K562 (cell line): ENCODE measurements around the gene POPDC2. TPM values are rescaled to one million over a fixed set of nuclear protein-coding genes. Genes with fewer than 3 reads are reported as not detected.

Experiments used
- ATAC-seq: fragments of 200-7000 bp; cut with Tn5 transposase; 3 replicates; pipeline ENCODE4 v1.9.1; 2020; ENCODE audit warnings: moderate library complexity
- BruUV-seq: library from RNA; stranded (reverse); fragments of 400-500 nt; replicated peaks from 2 replicates; lab custom pipeline; 2021; lab: Mats Ljungman, UMichigan
- CTCF ChIA-PET: fragments of 300-600 bp; formaldehyde crosslinking; extraction: SDS; loops from one replicate; lab custom pipeline; 2021; ENCODE audit warnings: low intra/inter-chr PET ratio; lab: Yijun Ruan, JAX
- POLR2A ChIA-PET: fragments of 300-600, 350-650 bp; sonication (Branson Sonifier 250); formaldehyde crosslinking; extraction: SDS; loops from one replicate; lab custom pipeline; 2021; ENCODE audit warnings: antibody characterized with exemption, inconsistent platforms; lab: Yijun Ruan, JAX
- DNase-seq, 4 experiments: peaks; one replicate each; pipeline versions ENCODE4 v3.0.0 to v3.0.0-alpha.2; 2011 to 2018; ENCODE audit warnings: low spot score in 3 of 4, mixed read lengths in 3 of 4; ENCODE audit errors: extremely low read depth in 1 of 4
- FAIRE-seq: peaks from 2 replicates; lab custom pipeline; 2011; peaks lifted over from hg19 to GRCh38; lab: Jason Lieb, UNC
- H2AFZ ChIP-seq: 2 replicates; pipeline ENCODE4 v1.6.0; 2011; ENCODE audit warnings: low read depth, low read length, control low read depth, inconsistent platforms
- H3K27ac ChIP-seq: fragments of 200-600 bp; 3 replicates; pipeline ENCODE4 v1.8.0; 2011; ENCODE audit warnings: low read depth, mild to moderate bottlenecking, control low read depth, inconsistent platforms, low read length, moderate library complexity, mixed read lengths; ENCODE audit errors: extremely low read depth
- H3K27me3 ChIP-seq, 2 experiments: fragments of 300-600 bp in 1 of 2; 2 replicates in 1 of 2; 3 replicates in 1 of 2; pipeline versions ENCODE4 v1.6.0 to v1.8.0; 2011; ENCODE audit warnings: inconsistent platforms in 2 of 2, low read length in 2 of 2, mild to moderate bottlenecking in 1 of 2, mixed read lengths in 1 of 2, moderate library complexity in 1 of 2; ENCODE audit not compliant: control insufficient read depth in 2 of 2, insufficient read depth in 2 of 2
- H3K36me3 ChIP-seq: fragments of 300-600 bp; 3 replicates; pipeline ENCODE4 v1.8.0; 2011; ENCODE audit warnings: mild to moderate bottlenecking, low read length, inconsistent platforms; ENCODE audit not compliant: control insufficient read depth, insufficient read depth
- H3K4me1 ChIP-seq, 2 experiments: fragments of 200-600 bp in 1 of 2; replicated peaks in 1 of 2; 2 replicates in 1 of 2; 3 replicates in 1 of 2; pipeline versions ENCODE4 v1.5.1 to v1.8.0; 2011; ENCODE audit warnings: inconsistent platforms in 2 of 2, low read length in 2 of 2, mild to moderate bottlenecking in 1 of 2, mixed read lengths in 1 of 2, moderate library complexity in 1 of 2; ENCODE audit not compliant: control insufficient read depth in 2 of 2, insufficient read depth in 2 of 2
- H3K4me2 ChIP-seq: 2 replicates; pipeline ENCODE4 v1.6.1; 2011; ENCODE audit warnings: low read length, control low read depth, inconsistent platforms, mixed read lengths; ENCODE audit not compliant: insufficient read depth
- H3K4me3 ChIP-seq: fragments of 200-600 bp; sonication (generic), shearing (Covaris generic); 2 replicates; pipeline ENCODE4 v1.5.1; 2016; ENCODE audit warnings: control low read depth, inconsistent platforms
- H3K79me2 ChIP-seq: fragments of 200-600 bp; 3 replicates; pipeline ENCODE4 v1.8.0; 2011; ENCODE audit warnings: low read length, inconsistent platforms; ENCODE audit not compliant: control insufficient read depth, insufficient read depth
- H3K9ac ChIP-seq, 2 experiments: 2 replicates each; pipeline versions ENCODE4 v1.6.0 to v1.6.1; 2011; ENCODE audit warnings: low read depth in 2 of 2, low read length in 2 of 2, control low read depth in 1 of 2, inconsistent platforms in 1 of 2, mild to moderate bottlenecking in 1 of 2, mixed read lengths in 1 of 2; ENCODE audit not compliant: insufficient read depth in 1 of 2
- H3K9me1 ChIP-seq: one replicate; pipeline ENCODE4 v1.6.0; 2011; ENCODE audit warnings: inconsistent platforms, mild to moderate bottlenecking, low read length, moderate library complexity; ENCODE audit not compliant: control insufficient read depth, insufficient read depth
- H3K9me3 ChIP-seq: replicated peaks from 2 replicates; pipeline ENCODE4 v1.5.1; 2011; ENCODE audit warnings: low read depth, low read length, inconsistent platforms; ENCODE audit not compliant: control insufficient read depth, insufficient read depth
- H4K20me1 ChIP-seq: replicated peaks from 2 replicates; pipeline ENCODE4 v1.6.1; 2011; ENCODE audit warnings: low read length, inconsistent platforms, mixed read lengths; ENCODE audit not compliant: control insufficient read depth, insufficient read depth
- ERF ChIP-seq: fragments of 450-650 bp; formaldehyde crosslinking; IDR thresholded peaks from 2 replicates; pipeline ENCODE4 v1.4.0; 2020; ENCODE audit warnings: mild to moderate bottlenecking, mixed read lengths
- ETS2 ChIP-seq: IDR thresholded peaks from 2 replicates; pipeline ENCODE4 v1.6.1; 2016; ENCODE audit warnings: borderline replicate concordance, missing genetic modification characterization, mild to moderate bottlenecking, moderate library complexity, missing compliant biosample characterization; ENCODE audit not compliant: poor library complexity, severe bottlenecking
- HDAC8 ChIP-seq: fragments of 450-650 bp; IDR thresholded peaks from 2 replicates; pipeline ENCODE4 v1.6.1; 2016; ENCODE audit warnings: mild to moderate bottlenecking, missing genetic modification characterization, moderate library complexity, missing compliant biosample characterization
- JUNB ChIP-seq: fragments of 450-650 bp; formaldehyde crosslinking; conservative IDR thresholded peaks from 2 replicates; pipeline ENCODE4 v1.4.0; 2020; ENCODE audit warnings: mild to moderate bottlenecking
- L3MBTL2 ChIP-seq: fragments of 450-650 bp; IDR thresholded peaks from 2 replicates; pipeline ENCODE4 v1.6.1; 2016; ENCODE audit warnings: mild to moderate bottlenecking, moderate library complexity
- MEIS2 ChIP-seq: fragments of 450-650 bp; IDR thresholded peaks from 2 replicates; pipeline ENCODE4 v1.6.1; 2014; ENCODE audit warnings: mild to moderate bottlenecking; ENCODE audit not compliant: partially characterized antibody
- NR2C1 ChIP-seq, 2 experiments: fragments of 450-650 bp; IDR thresholded peaks; 2 replicates each; pipeline ENCODE4 v1.6.1; 2017; ENCODE audit warnings: mild to moderate bottlenecking in 2 of 2, antibody characterized with exemption in 1 of 2, inconsistent platforms in 1 of 2, missing compliant biosample characterization in 1 of 2, missing genetic modification characterization in 1 of 2
- POLR2G ChIP-seq: fragments of 200-400 bp; formaldehyde crosslinking; IDR thresholded peaks from 2 replicates; pipeline ENCODE4 v1.6.1; 2017; ENCODE audit warnings: low read depth, mild to moderate bottlenecking, antibody characterized with exemption, low read length, moderate library complexity
- PRMT5 ChIP-seq: sonication (generic); formaldehyde crosslinking; IDR thresholded peaks from 2 replicates; pipeline ENCODE4 v1.5.0; 2020; ENCODE audit warnings: missing genetic modification reagents
- RBFOX2 ChIP-seq: fragments of 200-400 bp; formaldehyde crosslinking; IDR thresholded peaks from 2 replicates; pipeline ENCODE4 v1.6.1; 2017; ENCODE audit warnings: low read depth, mild to moderate bottlenecking, low read length, moderate library complexity
- SAFB2 ChIP-seq: fragments of 200-400 bp; formaldehyde crosslinking; IDR thresholded peaks from 2 replicates; pipeline ENCODE4 v1.6.1; 2018; ENCODE audit warnings: borderline replicate concordance, low read length, low read depth, moderate library complexity; ENCODE audit not compliant: severe bottlenecking
- SNRNP70 ChIP-seq: fragments of 200-400 bp; formaldehyde crosslinking; optimal IDR thresholded peaks from 2 replicates; pipeline ENCODE3; 2017; ENCODE audit warnings: low read depth, low read length
- ZNF121 ChIP-seq: sonication (generic); formaldehyde crosslinking; conservative IDR thresholded peaks from 2 replicates; pipeline ENCODE4 v1.8.0; 2022; ENCODE audit warnings: missing genetic modification reagents
- ZNF707 ChIP-seq: fragments of 250-450 bp; sonication (Bioruptor Pico); conservative IDR thresholded peaks from 2 replicates; pipeline ENCODE4 v1.8.0; 2022; ENCODE audit warnings: inconsistent platforms, mild to moderate bottlenecking, moderate library complexity
- WGBS: fragments of 100-300 bp; shearing (Covaris generic); methylation state at CpG from one replicate; pipeline ENCODE4 v1.1.6; 2016; ENCODE audit warnings: low coverage, mixed read lengths; ENCODE audit not compliant: insufficient coverage; ENCODE audit errors: missing lambda C conversion rate; 5-methylcytosine and 5-hydroxymethylcytosine counted together
- in situ Hi-C: fragments of 300-500 bp; cut with MboI; formaldehyde crosslinking; loops from 4 replicates; pipeline ENCODE4 v1.15.0; 2018; ENCODE audit warnings: inconsistent platforms, mixed read lengths
- intact Hi-C: fragments of 100-400 bp; cut with micrococcal nuclease; formaldehyde crosslinking; loops from 2 replicates; pipeline ENCODE4 v1.14.2; 2022
- polyA plus RNA-seq, 8 experiments: library from polyadenylated mRNA; depleted of rRNA in 4 of 8; stranded (reverse) in 5 of 8; unstranded in 3 of 8; fragments of >200 nt; fragmentation: Nextera tagmentation in 2 of 8; fragmentation: Illumina TruSeq in 1 of 8; extraction: Ambion mirVana in 2 of 8; extraction: Trizol in 1 of 8; gene quantifications; 2 replicates each; pipeline versions ENCODE4 v1.2.1 to v1.2.3, GENCODE V29; 2011 to 2014; ENCODE audit warnings: inconsistent platforms in 1 of 8, missing spikeins in 1 of 8
- total RNA-seq, 7 experiments: library from RNA; depleted of rRNA in 6 of 7; stranded (reverse); fragments of >200 nt in 6 of 7; fragmentation: Illumina TruSeq in 2 of 7; extraction: Trizol in 2 of 7; gene quantifications; 2 replicates each; pipeline versions ENCODE4 v1.2.1 to v1.2.3, GENCODE V29; 2011 to 2021; ENCODE audit warnings: low replicate concordance in 1 of 7
- TF ChIP-seq, protein P1 (sequence below): fragments of 250-450 bp; sonication (Bioruptor Pico); IDR thresholded peaks from 2 replicates; pipeline ENCODE4 v1.4.0; 2020
- TF ChIP-seq, protein P2 (sequence below): sonication (generic); formaldehyde crosslinking; IDR thresholded peaks from 2 replicates; pipeline ENCODE4 v1.8.0; 2022; ENCODE audit warnings: mild to moderate bottlenecking, low read depth, missing genetic modification reagents
- TF ChIP-seq, protein P3 (sequence below): fragments of 450-650 bp; formaldehyde crosslinking; IDR thresholded peaks from 2 replicates; pipeline ENCODE4 v1.4.0; 2022; ENCODE audit warnings: missing genetic modification characterization

The POPDC2 gene
- total and polyA plus RNA-seq, 9 of the 15 experiments (the other 6 are each of a cell fraction or from before 2014, with no cell fraction given) = 0.08 to 0.32 (median 0.13) TPM; not detected in 4

DNA sequence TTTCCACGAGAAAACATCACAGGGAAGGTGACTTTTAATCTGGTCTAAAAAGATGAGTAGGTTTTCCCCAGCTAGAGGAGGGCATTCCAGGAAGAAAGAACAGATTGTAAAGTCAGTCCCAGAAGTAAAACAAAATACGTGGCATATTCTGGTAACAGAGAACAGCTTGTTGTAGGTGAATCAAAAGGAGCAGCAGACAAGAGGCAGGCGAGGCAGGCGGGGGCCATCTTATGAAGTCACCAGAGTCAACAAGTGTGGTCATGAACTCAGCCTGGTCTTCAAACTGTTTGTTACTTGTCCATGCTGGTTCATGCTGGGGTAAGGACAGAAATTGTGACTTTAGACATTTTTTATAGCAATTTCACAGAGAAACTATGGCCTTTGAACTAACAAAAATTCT is 4.0 kb upstream of the POPDC2 start (continued):
- no peak for TF ChIP-seq PRMT5 (CRISPR knock-in tag)
- no peak for TF ChIP-seq JUNB (CRISPR knock-in tag)

DNA sequence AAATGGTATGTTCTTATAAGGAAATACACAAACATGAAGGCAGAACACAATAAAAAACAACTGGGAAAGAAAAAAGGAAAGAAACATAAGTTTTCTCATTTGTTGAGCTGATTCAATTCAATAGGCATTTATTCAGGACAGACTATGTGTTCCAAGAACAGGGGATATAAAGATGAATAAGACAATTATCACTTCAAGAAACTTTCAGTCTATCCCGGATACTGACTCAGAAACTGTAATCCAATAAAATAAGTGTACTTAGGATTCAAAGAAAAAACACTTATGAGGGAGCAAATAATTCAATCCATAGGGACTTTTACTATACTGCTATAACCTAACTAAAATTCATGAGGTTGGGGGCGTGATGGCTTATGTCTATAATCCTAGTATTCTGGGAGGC is 3.5 kb upstream of the POPDC2 start:
- BruUV-seq = no TSS peak
- ATAC-seq (no peak), FAIRE-seq (no peak), DNase-seq (no peak)
- POLR2A ChIA-PET = interaction anchor here (0.5 to 1.1 kb wide), 2 partner anchors 9 to 10 kb away, joined by 3 read pairs; no protein-coding TSS in a partner anchor
- no peak overlapping the region for H2AFZ ChIP-seq
- H3K4me3 ChIP-seq = no peak overlapping the region
- H3K79me2 ChIP-seq = no peaks in the 10 kb centered on the region
- H3K27me3 ChIP-seq = no peaks in the 10 kb centered on the region
- no peak for TF ChIP-seq NR2C1 (IDR thresholded peaks at IDR 0.05)
- TF ChIP-seq NR2C1 (tag; IDR thresholded peaks at IDR 0.05) = no peak
- TF ChIP-seq POLR2G = no peak
- TF ChIP-seq, protein P1, sequence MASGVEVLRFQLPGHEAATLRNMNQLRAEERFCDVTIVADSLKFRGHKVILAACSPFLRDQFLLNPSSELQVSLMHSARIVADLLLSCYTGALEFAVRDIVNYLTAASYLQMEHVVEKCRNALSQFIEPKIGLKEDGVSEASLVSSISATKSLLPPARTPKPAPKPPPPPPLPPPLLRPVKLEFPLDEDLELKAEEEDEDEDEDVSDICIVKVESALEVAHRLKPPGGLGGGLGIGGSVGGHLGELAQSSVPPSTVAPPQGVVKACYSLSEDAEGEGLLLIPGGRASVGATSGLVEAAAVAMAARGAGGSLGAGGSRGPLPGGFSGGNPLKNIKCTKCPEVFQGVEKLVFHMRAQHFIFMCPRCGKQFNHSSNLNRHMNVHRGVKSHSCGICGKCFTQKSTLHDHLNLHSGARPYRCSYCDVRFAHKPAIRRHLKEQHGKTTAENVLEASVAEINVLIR = no peak
- no peak for TF ChIP-seq SAFB2
- TF ChIP-seq, protein P2, sequence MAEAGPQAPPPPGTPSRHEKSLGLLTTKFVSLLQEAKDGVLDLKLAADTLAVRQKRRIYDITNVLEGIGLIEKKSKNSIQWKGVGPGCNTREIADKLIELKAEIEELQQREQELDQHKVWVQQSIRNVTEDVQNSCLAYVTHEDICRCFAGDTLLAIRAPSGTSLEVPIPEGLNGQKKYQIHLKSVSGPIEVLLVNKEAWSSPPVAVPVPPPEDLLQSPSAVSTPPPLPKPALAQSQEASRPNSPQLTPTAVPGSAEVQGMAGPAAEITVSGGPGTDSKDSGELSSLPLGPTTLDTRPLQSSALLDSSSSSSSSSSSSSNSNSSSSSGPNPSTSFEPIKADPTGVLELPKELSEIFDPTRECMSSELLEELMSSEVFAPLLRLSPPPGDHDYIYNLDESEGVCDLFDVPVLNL (CRISPR knock-in tag) = no peak
- no peak for TF ChIP-seq MEIS2
- no peak for TF ChIP-seq ETS2 (tag)
- no peak for TF ChIP-seq ZNF121 (CRISPR knock-in tag)
- no peak for TF ChIP-seq SNRNP70
- TF ChIP-seq RBFOX2 = no peak
- TF ChIP-seq ZNF707 (CRISPR knock-in tag) = no peak
- TF ChIP-seq ERF (CRISPR knock-in tag) = no peak
- TF ChIP-seq, protein P3, sequence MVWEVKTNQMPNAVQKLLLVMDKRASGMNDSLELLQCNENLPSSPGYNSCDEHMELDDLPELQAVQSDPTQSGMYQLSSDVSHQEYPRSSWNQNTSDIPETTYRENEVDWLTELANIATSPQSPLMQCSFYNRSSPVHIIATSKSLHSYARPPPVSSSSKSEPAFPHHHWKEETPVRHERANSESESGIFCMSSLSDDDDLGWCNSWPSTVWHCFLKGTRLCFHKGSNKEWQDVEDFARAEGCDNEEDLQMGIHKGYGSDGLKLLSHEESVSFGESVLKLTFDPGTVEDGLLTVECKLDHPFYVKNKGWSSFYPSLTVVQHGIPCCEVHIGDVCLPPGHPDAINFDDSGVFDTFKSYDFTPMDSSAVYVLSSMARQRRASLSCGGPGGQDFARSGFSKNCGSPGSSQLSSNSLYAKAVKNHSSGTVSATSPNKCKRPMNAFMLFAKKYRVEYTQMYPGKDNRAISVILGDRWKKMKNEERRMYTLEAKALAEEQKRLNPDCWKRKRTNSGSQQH = no peak
- no peak for TF ChIP-seq HDAC8 (tag)
- no peak for TF ChIP-seq L3MBTL2
- no peak overlapping the region for H3K9ac ChIP-seq
- in situ Hi-C loops (no loop called here), intact Hi-C loops (no loop called here)
- no peaks in the 10 kb centered on the region for H3K9me1 ChIP-seq
- H3K27ac ChIP-seq = no peak overlapping the region
- no peak overlapping the region for H3K4me2 ChIP-seq
- no peaks in the 10 kb centered on the region for H4K20me1 ChIP-seq
- CTCF ChIA-PET = no interaction called here
- H3K4me1 ChIP-seq = peaks cover 0 to 11% of the 10 kb centered on the region in 2 experiments; a peak in 3 of 5 replicates
- H3K9me3 ChIP-seq = no peaks in the 10 kb centered on the region
- 78% methylated on average over 2 of the region's 2 CpGs for WGBS
- H3K36me3 ChIP-seq = peaks cover 4% of the 10 kb centered on the region; the same call in 1 of the 3 replicates
